IPS-20b (cell line): ENCODE measurements around the gene PTHLH.

Source experiments
- H3K27ac ChIP-seq: one replicate; pipeline ENCODE4 v1.5.1; 2013; ENCODE audit warnings: low read length
- H3K27me3 ChIP-seq: 2 replicates; pipeline ENCODE4 v1.6.1; 2013; ENCODE audit warnings: mild to moderate bottlenecking, low read length, inconsistent platforms; ENCODE audit not compliant: insufficient read depth
- H3K36me3 ChIP-seq: 2 replicates; pipeline ENCODE4 v1.6.1; 2013; ENCODE audit warnings: low read depth, mild to moderate bottlenecking, inconsistent platforms, low read length, moderate library complexity; ENCODE audit not compliant: insufficient read depth
- H3K4me1 ChIP-seq: 2 replicates; pipeline ENCODE4 v1.6.1; 2013; ENCODE audit warnings: mild to moderate bottlenecking, control low read depth, inconsistent platforms, low read length, moderate library complexity; ENCODE audit not compliant: insufficient read depth
- H3K4me3 ChIP-seq: 2 replicates; pipeline ENCODE4 v1.5.1; 2013; ENCODE audit warnings: mild to moderate bottlenecking, low read length, inconsistent platforms
- H3K9ac ChIP-seq: 2 replicates; pipeline ENCODE4 v1.6.1; 2013; ENCODE audit warnings: low read depth, mild to moderate bottlenecking, inconsistent platforms, low read length, moderate library complexity
- H3K9me3 ChIP-seq: 2 replicates; pipeline ENCODE4 v1.6.1; 2013; ENCODE audit warnings: mild to moderate bottlenecking, low read depth, low read length, inconsistent platforms; ENCODE audit not compliant: insufficient read depth

Gene PTHLH

GRCh38 chr12:27960821-27961220 lies 11.7 kb downstream of the PTHLH start:
- no peak overlapping the region for H3K4me3 ChIP-seq
- H3K9ac ChIP-seq: no peak overlapping the region
- H3K27me3 ChIP-seq: peaks cover 21% of the 10 kb centered on the region
- no peaks in the 10 kb centered on the region for H3K4me1 ChIP-seq
- no peaks in the 10 kb centered on the region for H3K36me3 ChIP-seq
- H3K9me3 ChIP-seq: no peaks in the 10 kb centered on the region
- H3K27ac ChIP-seq: no peak overlapping the region

GRCh38 chr12:27958675-27959074 lies 13.9 kb downstream of the PTHLH start:
- Histone ChIP-seq H3K4me1 (no peaks in the 10 kb centered on the region), H3K9me3 (no peaks in the 10 kb centered on the region), H3K4me3 (no peak overlapping the region), H3K36me3 (no peaks in the 10 kb centered on the region), H3K9ac (no peak overlapping the region), H3K27me3 (peaks cover 4% of the 10 kb centered on the region; the same call in 1 of the 2 replicates), H3K27ac (no peak overlapping the region)

- no peaks in the 10 kb centered on the region; the same call in 1 of the 2 replicates for H3K27me3 ChIP-seq
- no peak overlapping the region for H3K27ac ChIP-seq
- no peaks in the 10 kb centered on the region for H3K9me3 ChIP-seq
- H3K36me3 ChIP-seq: no peaks in the 10 kb centered on the region
- no peak overlapping the region for H3K9ac ChIP-seq
- peaks cover 5% of the 10 kb centered on the region; the same call in 1 of the 2 replicates for H3K4me1 ChIP-seq
- H3K4me3 ChIP-seq: no peak overlapping the region
Observed at GRCh38 chr12:27957366-27957765, 15.2 kb downstream of the PTHLH start.

- no peak overlapping the region for H3K9ac ChIP-seq
- H3K36me3 ChIP-seq: no peaks in the 10 kb centered on the region
- no peak overlapping the region for H3K27ac ChIP-seq
- H3K4me1 ChIP-seq: peaks cover 13% of the 10 kb centered on the region; the same call in 1 of the 2 replicates
- no peaks in the 10 kb centered on the region for H3K9me3 ChIP-seq
- H3K27me3 ChIP-seq: no peaks in the 10 kb centered on the region; the same call in 1 of the 2 replicates
- H3K4me3 ChIP-seq: no peak overlapping the region
Observed at GRCh38 chr12:27953817-27954216, 18.7 kb downstream of the PTHLH start.

GRCh38 chr12:27953348-27953747 lies 19.2 kb downstream of the PTHLH start:
- H3K9ac ChIP-seq: no peak overlapping the region
- no peaks in the 10 kb centered on the region; the same call in 1 of the 2 replicates for H3K27me3 ChIP-seq
- H3K36me3 ChIP-seq: no peaks in the 10 kb centered on the region
- H3K27ac ChIP-seq: no peak overlapping the region
- H3K4me3 ChIP-seq: no peak overlapping the region
- peaks cover 13% of the 10 kb centered on the region; the same call in 1 of the 2 replicates for H3K4me1 ChIP-seq
- no peaks in the 10 kb centered on the region for H3K9me3 ChIP-seq

- no peaks in the 10 kb centered on the region for H3K36me3 ChIP-seq
- no peaks in the 10 kb centered on the region; the same call in 1 of the 2 replicates for H3K27me3 ChIP-seq
- no peak overlapping the region for H3K27ac ChIP-seq
- peaks cover 13% of the 10 kb centered on the region; the same call in 1 of the 2 replicates for H3K4me1 ChIP-seq
- H3K9ac ChIP-seq: no peak overlapping the region
- H3K9me3 ChIP-seq: no peaks in the 10 kb centered on the region
- H3K4me3 ChIP-seq: no peak overlapping the region
Observed at GRCh38 chr12:27952510-27952909, 20.0 kb downstream of the PTHLH start.

- no peaks in the 10 kb centered on the region for H3K36me3 ChIP-seq
- H3K9me3 ChIP-seq: no peaks in the 10 kb centered on the region
- H3K27ac ChIP-seq: no peak overlapping the region
- no peak overlapping the region for H3K4me3 ChIP-seq
- peaks cover 13% of the 10 kb centered on the region; the same call in 1 of the 2 replicates for H3K4me1 ChIP-seq
- H3K27me3 ChIP-seq: no peaks in the 10 kb centered on the region; the same call in 1 of the 2 replicates
- H3K9ac ChIP-seq: no peak overlapping the region
Observed at GRCh38 chr12:27951898-27952297, 20.6 kb downstream of the PTHLH start.

GRCh38 chr12:27946421-27946820 lies 26.1 kb downstream of the PTHLH start:
- Histone ChIP-seq H3K36me3 (no peaks in the 10 kb centered on the region), H3K4me3 (no peak overlapping the region), H3K4me1 (no peaks in the 10 kb centered on the region; the same call in 1 of the 2 replicates), H3K27ac (no peak overlapping the region), H3K9ac (no peak overlapping the region), H3K27me3 (no peaks in the 10 kb centered on the region), H3K9me3 (no peaks in the 10 kb centered on the region)

- Histone ChIP-seq H3K4me1 (no peaks in the 10 kb centered on the region), H3K4me3 (no peak overlapping the region), H3K9ac (no peak overlapping the region), H3K27ac (no peak overlapping the region), H3K9me3 (no peaks in the 10 kb centered on the region), H3K27me3 (no peaks in the 10 kb centered on the region), H3K36me3 (no peaks in the 10 kb centered on the region)
Observed at GRCh38 chr12:27940756-27941402, 31.7 kb downstream of the PTHLH start.

GRCh38 chr12:27940245-27940644 lies 32.3 kb downstream of the PTHLH start:
- H3K27ac ChIP-seq: no peak overlapping the region
- H3K4me1 ChIP-seq: no peaks in the 10 kb centered on the region
- H3K4me3 ChIP-seq: no peak overlapping the region
- no peaks in the 10 kb centered on the region for H3K27me3 ChIP-seq
- H3K36me3 ChIP-seq: no peaks in the 10 kb centered on the region
- no peaks in the 10 kb centered on the region for H3K9me3 ChIP-seq
- H3K9ac ChIP-seq: no peak overlapping the region

GRCh38 chr12:27937768-27938167 lies 34.8 kb downstream of the PTHLH start:
- Histone ChIP-seq H3K36me3 (no peaks in the 10 kb centered on the region), H3K27me3 (no peaks in the 10 kb centered on the region), H3K9ac (no peak overlapping the region), H3K4me3 (no peak overlapping the region), H3K4me1 (no peaks in the 10 kb centered on the region), H3K9me3 (no peaks in the 10 kb centered on the region), H3K27ac (no peak overlapping the region)

GRCh38 chr12:27936196-27936595 lies 36.3 kb downstream of the PTHLH start:
- Histone ChIP-seq H3K4me1 (no peaks in the 10 kb centered on the region), H3K27me3 (no peaks in the 10 kb centered on the region), H3K27ac (no peak overlapping the region), H3K4me3 (no peak overlapping the region), H3K36me3 (no peaks in the 10 kb centered on the region), H3K9ac (no peak overlapping the region), H3K9me3 (no peaks in the 10 kb centered on the region)
